HCT116 (cell line): Measurements from ENCODE around the gene NOTCH1. TPM values are rescaled to one million over a fixed set of nuclear protein-coding genes. Genes with fewer than 3 reads are reported as not detected.

Source experiments
- ATAC-seq: fragments of 200-7000 bp; cut with Tn5 transposase; 2 replicates; pipeline ENCODE4 v1.9.1; 2020; ENCODE audit warnings: mild to moderate bottlenecking, moderate library complexity
- BruUV-seq: library from RNA; stranded (reverse); fragments of 400-500 nt; replicated peaks from 2 replicates; lab custom pipeline; 2021; lab: Mats Ljungman, UMichigan
- CTCF ChIA-PET: fragments of 300-600 bp; sonication (Branson Sonifier 250); formaldehyde crosslinking; loops from one replicate; lab custom pipeline; 2021; ENCODE audit warnings: antibody characterized with exemption; lab: Charles Lee
- POLR2A ChIA-PET: fragments of 300-600, 350-600 bp; sonication (Branson Sonifier 250); formaldehyde crosslinking; loops from one replicate; lab custom pipeline; 2021; ENCODE audit warnings: antibody characterized with exemption; lab: Charles Lee
- RAD21 ChIA-PET, 2 experiments: fragments of 300-600 bp; sonication (Branson Sonifier 250); formaldehyde crosslinking; loops; one replicate each; lab custom pipeline; 2023; ENCODE audit warnings: low total read pairs in 2 of 2; ENCODE audit not compliant: uncharacterized antibody in 2 of 2, unreplicated experiment in 2 of 2, low non-redundant PET in 1 of 2; lab: Charles Lee
- DNase-seq: peaks from one replicate; pipeline ENCODE4 v3.0.0-alpha.2; 2010; ENCODE audit warnings: low read depth, low spot score
- H2AFZ ChIP-seq: fragments of 200-600 bp; shearing (Covaris generic), sonication (generic); 2 replicates; pipeline ENCODE4 v1.6.1; 2017; ENCODE audit warnings: low read depth, mixed run types, mixed read lengths, antibody characterized with exemption, low read length; ENCODE audit not compliant: poor library complexity, severe bottlenecking
- H3K27ac ChIP-seq: 2 replicates; pipeline ENCODE4 v1.5.1; 2012; ENCODE audit warnings: low read depth, low read length
- H3K27me3 ChIP-seq: fragments of 200-600 bp; sonication (generic); 2 replicates; pipeline ENCODE4 v1.6.1; 2016; ENCODE audit warnings: mixed run types, low read length, mixed read lengths; ENCODE audit not compliant: insufficient read depth
- H3K36me3 ChIP-seq, 2 experiments: fragments of 200-500 bp in 1 of 2; fragments of 200-600 bp in 1 of 2; sonication (Bioruptor generic) in 1 of 2; sonication (generic) in 1 of 2; 2 replicates each; pipeline versions ENCODE4 v1.5.1 to v1.6.1; 2014 to 2016; ENCODE audit warnings: low read length in 2 of 2, inconsistent platforms in 1 of 2, mixed read lengths in 1 of 2, mixed run types in 1 of 2; ENCODE audit not compliant: insufficient read depth in 2 of 2, control insufficient read depth in 1 of 2
- H3K4me1 ChIP-seq, 2 experiments: fragments of 200-600 bp in 1 of 2; sonication (generic) in 1 of 2; 2 replicates each; pipeline versions ENCODE4 v1.5.1 to v1.6.1; 2012 to 2017; ENCODE audit warnings: low read length in 2 of 2, inconsistent platforms in 1 of 2, mild to moderate bottlenecking in 1 of 2, mixed read lengths in 1 of 2, mixed run types in 1 of 2, moderate library complexity in 1 of 2; ENCODE audit not compliant: insufficient read depth in 2 of 2, control insufficient read depth in 1 of 2
- H3K4me2 ChIP-seq: fragments of 200-600 bp; sonication (generic); 2 replicates; pipeline ENCODE4 v1.6.1; 2017; ENCODE audit warnings: mixed run types, low read length, mixed read lengths
- H3K4me3 ChIP-seq, 2 experiments: fragments of 200-600 bp in 1 of 2; sonication (generic) in 1 of 2; replicated peaks in 1 of 2; 2 replicates each; pipeline ENCODE4 v1.5.1; 2011 to 2016; ENCODE audit warnings: low read length in 2 of 2, control low read depth in 1 of 2, low read depth in 1 of 2, mild to moderate bottlenecking in 1 of 2, mixed read lengths in 1 of 2, mixed run types in 1 of 2
- H3K79me2 ChIP-seq: fragments of 200-600 bp; sonication (generic); 2 replicates; pipeline ENCODE4 v1.6.1; 2017; ENCODE audit warnings: mild to moderate bottlenecking, mixed run types, low read length, moderate library complexity, mixed read lengths; ENCODE audit not compliant: insufficient read depth
- H3K9ac ChIP-seq: fragments of 200-600 bp; sonication (generic); 2 replicates; pipeline ENCODE4 v1.6.1; 2016; ENCODE audit warnings: low read length, mixed read lengths
- H3K9me2 ChIP-seq: fragments of 200-600 bp; sonication (generic), shearing (Covaris generic); 2 replicates; pipeline ENCODE4 v1.6.1; 2017; ENCODE audit warnings: mixed run types, mild to moderate bottlenecking, moderate library complexity; ENCODE audit not compliant: insufficient read depth
- H3K9me3 ChIP-seq, 2 experiments: fragments of 200-500 bp in 1 of 2; fragments of 200-600 bp in 1 of 2; sonication (Bioruptor generic) in 1 of 2; sonication (generic) in 1 of 2; 2 replicates each; pipeline ENCODE4 v1.6.1; 2014 to 2017; ENCODE audit warnings: low read length in 2 of 2, mixed read lengths in 2 of 2, inconsistent platforms in 1 of 2, low read depth in 1 of 2, mild to moderate bottlenecking in 1 of 2, mixed run types in 1 of 2, moderate library complexity in 1 of 2; ENCODE audit not compliant: control insufficient read depth in 1 of 2, insufficient read depth in 1 of 2
- H4K20me1 ChIP-seq: fragments of 200-600 bp; sonication (generic), shearing (Covaris generic); 2 replicates; pipeline ENCODE4 v1.6.1; 2017; ENCODE audit warnings: mixed run types, mild to moderate bottlenecking, moderate library complexity; ENCODE audit not compliant: insufficient read depth
- ATF3 ChIP-seq: IDR thresholded peaks from 2 replicates; pipeline ENCODE4 v1.6.1; 2012
- CTCF ChIP-seq, 3 experiments: fragments of 200-600 bp in 1 of 3; sonication (generic) in 1 of 3; IDR thresholded peaks in 2 of 3; conservative IDR thresholded peaks in 1 of 3; 2 replicates each; pipeline ENCODE4 v1.5.1; 2012 to 2017; ENCODE audit warnings: low read depth in 2 of 3, low read length in 2 of 3, antibody characterized with exemption in 1 of 3, borderline replicate concordance in 1 of 3, control low read depth in 1 of 3, mild to moderate bottlenecking in 1 of 3, mixed read lengths in 1 of 3, mixed run types in 1 of 3, moderate library complexity in 1 of 3; ENCODE audit not compliant: insufficient read depth in 1 of 3
- EGR1 ChIP-seq: IDR thresholded peaks from 2 replicates; pipeline ENCODE4 v1.6.1; 2012; ENCODE audit warnings: low read depth
- ELF1 ChIP-seq: IDR thresholded peaks from 2 replicates; pipeline ENCODE4 v1.6.1; 2012; ENCODE audit warnings: low read depth, borderline replicate concordance
- EZH2 ChIP-seq: fragments of 200-600 bp; sonication (generic); IDR thresholded peaks from 2 replicates; pipeline ENCODE4 v1.6.1; 2017; ENCODE audit warnings: antibody characterized with exemption, mixed run types
- FOSL1 ChIP-seq: IDR thresholded peaks from 2 replicates; pipeline ENCODE4 v1.6.1; 2012; ENCODE audit warnings: low read depth
- JUND ChIP-seq: IDR thresholded peaks from 2 replicates; pipeline ENCODE4 v1.6.1; 2012
- POLR2A ChIP-seq: IDR thresholded peaks from 2 replicates; pipeline ENCODE4 v1.7.0; 2011; ENCODE audit warnings: borderline replicate concordance; ENCODE audit not compliant: insufficient read depth, insufficient read length; ENCODE audit errors: extremely low read depth
- POLR2AphosphoS5 ChIP-seq: IDR thresholded peaks from 2 replicates; pipeline ENCODE4 v1.6.1; 2011; ENCODE audit warnings: mild to moderate bottlenecking, low read depth, low read length, moderate library complexity
- RAD21 ChIP-seq: IDR thresholded peaks from 2 replicates; pipeline ENCODE4 v1.6.1; 2012; ENCODE audit warnings: low read depth, mild to moderate bottlenecking
- REST ChIP-seq: IDR thresholded peaks from 2 replicates; pipeline ENCODE4 v1.6.1; 2012; ENCODE audit warnings: low read depth
- SIN3A ChIP-seq: IDR thresholded peaks from 2 replicates; pipeline ENCODE4 v1.6.1; 2012; ENCODE audit warnings: low read depth
- SP1 ChIP-seq: IDR thresholded peaks from 2 replicates; pipeline ENCODE4 v1.6.1; 2012; ENCODE audit warnings: low read depth
- SRF ChIP-seq: IDR thresholded peaks from 2 replicates; pipeline ENCODE4 v1.6.1; 2012; ENCODE audit warnings: low read depth
- YY1 ChIP-seq: IDR thresholded peaks from 2 replicates; pipeline ENCODE4 v1.6.1; 2011; ENCODE audit warnings: low read length, low read depth, moderate library complexity, mild to moderate bottlenecking; ENCODE audit not compliant: insufficient replicate concordance; ENCODE audit errors: extremely low read depth
- ZNF274 ChIP-seq: fragments of 200-500 bp; sonication (Bioruptor generic); IDR thresholded peaks from 2 replicates; pipeline ENCODE4 v1.6.1; 2014; ENCODE audit warnings: mild to moderate bottlenecking, low read depth, low read length, inconsistent platforms
- intact Hi-C: fragments of 100-400 bp; cut with micrococcal nuclease; formaldehyde crosslinking; loops from 2 replicates; pipeline ENCODE4 v1.10.0; 2022
- total RNA-seq: library from RNA; stranded (reverse); gene quantifications from one replicate; pipeline ENCODE4 v1.2.1, GENCODE V29; 2021; ENCODE audit not compliant: unreplicated experiment

Gene NOTCH1
- total RNA-seq, 1 experiment from 2014 or later, result 36.2 TPM

- no peak for TF ChIP-seq ZNF274
- no peak for TF ChIP-seq EZH2
- no peak for TF ChIP-seq POLR2A
Observed at GRCh38 chr9:136529516-136530460, 16.1 kb downstream of the NOTCH1 start (continued).

GRCh38 chr9:136528716-136529341 is 17.0 kb downstream of the NOTCH1 start:
- H3K4me1 ChIP-seq, result peaks cover 39 to 63% of the 10 kb centered on the region in 2 experiments
- no peaks in the 10 kb centered on the region for H3K36me3 ChIP-seq
- peak overlapping the region; percentile 51; the same call in 1 of the 2 replicates for H3K27ac ChIP-seq
- H4K20me1 ChIP-seq, result no peaks in the 10 kb centered on the region
- no peak overlapping the region for H3K4me3 ChIP-seq
- H3K9ac ChIP-seq, result no peak overlapping the region
- H3K9me3 ChIP-seq, result no peaks in the 10 kb centered on the region
- intact Hi-C loops, result no loop called here
- H3K27me3 ChIP-seq, result no peaks in the 10 kb centered on the region
- BruUV-seq, result no TSS peak
- no peak for TF ChIP-seq RAD21
- no peak for TF ChIP-seq JUND
- TF ChIP-seq SIN3A, result no peak
- TF ChIP-seq EZH2, result no peak
- TF ChIP-seq ATF3, result no peak
- no peak for TF ChIP-seq SRF
- TF ChIP-seq ZNF274, result no peak
- no peak for TF ChIP-seq CTCF (IDR thresholded peaks at IDR 0.05 in 2 of 3, conservative IDR thresholded peaks at IDR 0.05 in 1 of 3; ENCODE audit: borderline replicate concordance in 1 of 3, insufficient read depth in 1 of 3, low read depth in 2 of 3, low read length in 2 of 3)
- TF ChIP-seq POLR2AphosphoS5, result no peak
- no peak for TF ChIP-seq YY1
- no peak for TF ChIP-seq FOSL1
- no peak for TF ChIP-seq REST
- TF ChIP-seq SP1, result no peak
- TF ChIP-seq EGR1, result no peak
- no peak for TF ChIP-seq POLR2A
- TF ChIP-seq ELF1, result no peak
- H3K4me2 ChIP-seq, result peak overlapping the region; percentile 74
- no peaks in the 10 kb centered on the region for H3K9me2 ChIP-seq
- DNase-seq (no peak), ATAC-seq (no peak)
- no peak overlapping the region for H2AFZ ChIP-seq
- ChIA-PET RAD21 (no interaction called here), POLR2A (no interaction called here), CTCF (interaction anchor here (1.4 kb wide), 1 partner anchor 11 kb away, joined by 5 read pairs; no protein-coding TSS in a partner anchor)
- H3K79me2 ChIP-seq, result peaks cover 52% of the 10 kb centered on the region
